ENCODE measurements around the gene NFAM1. TPM values are rescaled to one million over a fixed set of nuclear protein-coding genes. Genes with fewer than 3 reads are reported as not detected.

Gene NFAM1
- total and polyA plus RNA-seq, 2 donors (not counting 3 experiments of a cell fraction or from before 2014, with no cell fraction given): not detected

- no peak for DNase-seq (ENCODE audit: low read depth, low spot score)
- intact Hi-C loops (cut with micrococcal nuclease): no loop called here
- ChIA-PET CTCF (interaction anchor here (0.7 kb wide), 1 partner anchor 10 kb away, joined by 3 read pairs; no protein-coding TSS in a partner anchor), POLR2A (no interaction called here)
- Histone ChIP-seq H3K9ac (replicated peaks; ENCODE audit: extremely low read depth, insufficient read depth, low read length) (no peak overlapping the region), H3K9me1 (replicated peaks; ENCODE audit: control insufficient read depth, extremely low read depth, insufficient read depth, low read length) (no peaks in the 10 kb centered on the region), H3K27me3 (ENCODE audit: control insufficient read depth in 2 of 2, insufficient read depth in 2 of 2, low read length in 2 of 2) (peaks cover 21 to 23% of the 10 kb centered on the region in 2 experiments), H2AFZ (ENCODE audit: low read depth, low read length) (no peak overlapping the region), H3K79me2 (ENCODE audit: control insufficient read depth, insufficient read depth, low read length) (no peaks in the 10 kb centered on the region), H3K9me3 (replicated peaks; ENCODE audit: control insufficient read depth, insufficient read depth, low read length) (no peaks in the 10 kb centered on the region), H3K4me2 (ENCODE audit: insufficient read depth, low read length) (no peak overlapping the region), H3K36me3 (ENCODE audit: control insufficient read depth in 2 of 2, extremely low read depth in 1 of 2, insufficient read depth in 2 of 2, low read length in 2 of 2) (no peaks in the 10 kb centered on the region), H4K20me1 (replicated peaks; ENCODE audit: control insufficient read depth, extremely low read depth, insufficient read depth, low read length) (no peaks in the 10 kb centered on the region), H3K4me1 (ENCODE audit: control insufficient read depth, extremely low read depth, insufficient read depth, low read length) (peaks cover 5% of the 10 kb centered on the region), H3K4me3 (replicated peaks in 1 of 3; ENCODE audit: insufficient read depth in 1 of 3, low read depth in 1 of 3, low read length in 3 of 3) (no peak overlapping the region), H3K27ac (ENCODE audit: insufficient read depth, low read depth, low read length) (no peak overlapping the region)
- dilution Hi-C loops (cut with MboI; ENCODE audit: extremely low pct_ligation_motif_present, low sequenced_read_pairs): no loop called here
- FAIRE-seq: no peak
- TF ChIP-seq, protein P1, sequence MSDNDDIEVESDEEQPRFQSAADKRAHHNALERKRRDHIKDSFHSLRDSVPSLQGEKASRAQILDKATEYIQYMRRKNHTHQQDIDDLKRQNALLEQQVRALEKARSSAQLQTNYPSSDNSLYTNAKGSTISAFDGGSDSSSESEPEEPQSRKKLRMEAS (IDR thresholded peaks at IDR 0.05; ENCODE audit: insufficient read depth, insufficient read length): no peak
- TF ChIP-seq POLR2AphosphoS5 (IDR thresholded peaks at IDR 0.05; ENCODE audit: insufficient read depth, low read depth, low read length) (no peak), MYC (IDR thresholded peaks at IDR 0.05; ENCODE audit: low read depth, low read length) (no peak), CTCF (IDR thresholded peaks at IDR 0.05; ENCODE audit: extremely low read depth in 1 of 2, insufficient read depth in 1 of 2, low read depth in 1 of 2, low read length in 2 of 2) (no peak), JUN (IDR thresholded peaks at IDR 0.05; ENCODE audit: borderline replicate concordance, insufficient read depth, insufficient read length, low read depth) (no peak), FOS (IDR thresholded peaks at IDR 0.05; ENCODE audit: borderline replicate concordance, insufficient read depth, low read length) (no peak), GATA2 (IDR thresholded peaks at IDR 0.05; ENCODE audit: insufficient read depth, insufficient read length, low read depth, low read length) (no peak), POLR2A (IDR thresholded peaks at IDR 0.05; ENCODE audit: low read depth, low read length) (no peak), EZH2 (IDR thresholded peaks at IDR 0.05; ENCODE audit: borderline replicate concordance, low read depth, low read length, severe bottlenecking) (no peak)
- BruUV-seq (replicated peaks): no TSS peak
These were observed 70.7 kb downstream of the NFAM1 start for GRCh38 chr22:42361523-42361922.

Measured in endothelial cell of umbilical vein (primary cell).